HFFc6 (cell line): ENCODE data around the gene UNC5C. TPM values are rescaled to one million over a fixed set of nuclear protein-coding genes. Genes with fewer than 3 reads are reported as not detected.

ENCODE experiments used
- DNase-seq: peaks from one replicate; pipeline ENCODE4 v3.0.0-alpha.2; 2018
- H3K27ac Mint-ChIP-seq: 2 replicates; pipeline ENCODE4 v1.8.0; 2020; ENCODE audit warnings: mild to moderate bottlenecking, mixed read lengths
- H3K27me3 Mint-ChIP-seq: 2 replicates; pipeline ENCODE4 v1.8.0; 2021; ENCODE audit warnings: mild to moderate bottlenecking, moderate library complexity, mixed read lengths; ENCODE audit not compliant: insufficient read depth
- H3K36me3 Mint-ChIP-seq: 2 replicates; pipeline ENCODE4 v1.8.0; 2021; ENCODE audit warnings: low read depth, mixed read lengths
- H3K4me1 Mint-ChIP-seq: 2 replicates; pipeline ENCODE4 v1.8.0; 2020; ENCODE audit warnings: low read depth, mixed read lengths
- H3K4me3 Mint-ChIP-seq: 2 replicates; pipeline ENCODE4 v1.8.0; 2020; ENCODE audit warnings: mild to moderate bottlenecking, moderate library complexity, mixed read lengths
- H3K9me3 Mint-ChIP-seq: 2 replicates; pipeline ENCODE4 v1.8.0; 2020; ENCODE audit warnings: mild to moderate bottlenecking, mixed read lengths
- total RNA-seq, 6 experiments: library from RNA; stranded (reverse); fragmentation: NEBNext Ultra II Directional; extraction: Animal tissue kit (Norgen Biotek cat#: 25700); gene quantifications; 2 replicates in 1 of 6; 3 replicates in 5 of 6; pipeline ENCODE4 v1.2.3, GENCODE V29; 2021
- TF ChIP-seq, protein P1 (sequence below): fragments of 200-600 bp; sonication (generic); IDR thresholded peaks from 2 replicates; pipeline ENCODE4 v1.5.0; 2021; ENCODE audit warnings: antibody characterized with exemption, mild to moderate bottlenecking

UNC5C gene
- total RNA-seq, 6 experiments from 2014 or later: not detected

GRCh38 chr4:95432466-95432865 is 116.3 kb downstream of the UNC5C start:
- Mint-ChIP-seq H3K4me1 (no peaks in the 10 kb centered on the region), H3K9me3 (peaks cover 26% of the 10 kb centered on the region; the same call in 1 of the 2 replicates), H3K4me3 (no peak overlapping the region), H3K36me3 (no peaks in the 10 kb centered on the region; the same call in 1 of the 2 replicates), H3K27ac (no peak overlapping the region), H3K27me3 (no peaks in the 10 kb centered on the region)
- TF ChIP-seq, protein P1, sequence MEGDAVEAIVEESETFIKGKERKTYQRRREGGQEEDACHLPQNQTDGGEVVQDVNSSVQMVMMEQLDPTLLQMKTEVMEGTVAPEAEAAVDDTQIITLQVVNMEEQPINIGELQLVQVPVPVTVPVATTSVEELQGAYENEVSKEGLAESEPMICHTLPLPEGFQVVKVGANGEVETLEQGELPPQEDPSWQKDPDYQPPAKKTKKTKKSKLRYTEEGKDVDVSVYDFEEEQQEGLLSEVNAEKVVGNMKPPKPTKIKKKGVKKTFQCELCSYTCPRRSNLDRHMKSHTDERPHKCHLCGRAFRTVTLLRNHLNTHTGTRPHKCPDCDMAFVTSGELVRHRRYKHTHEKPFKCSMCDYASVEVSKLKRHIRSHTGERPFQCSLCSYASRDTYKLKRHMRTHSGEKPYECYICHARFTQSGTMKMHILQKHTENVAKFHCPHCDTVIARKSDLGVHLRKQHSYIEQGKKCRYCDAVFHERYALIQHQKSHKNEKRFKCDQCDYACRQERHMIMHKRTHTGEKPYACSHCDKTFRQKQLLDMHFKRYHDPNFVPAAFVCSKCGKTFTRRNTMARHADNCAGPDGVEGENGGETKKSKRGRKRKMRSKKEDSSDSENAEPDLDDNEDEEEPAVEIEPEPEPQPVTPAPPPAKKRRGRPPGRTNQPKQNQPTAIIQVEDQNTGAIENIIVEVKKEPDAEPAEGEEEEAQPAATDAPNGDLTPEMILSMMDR: no peak
- no peak for DNase-seq

GRCh38 chr4:95431678-95432077 is 117.1 kb downstream of the UNC5C start:
- Mint-ChIP-seq H3K27me3 (no peaks in the 10 kb centered on the region), H3K36me3 (no peaks in the 10 kb centered on the region; the same call in 1 of the 2 replicates), H3K27ac (no peak overlapping the region), H3K4me1 (no peaks in the 10 kb centered on the region), H3K9me3 (peaks cover 31% of the 10 kb centered on the region; the same call in 1 of the 2 replicates), H3K4me3 (no peak overlapping the region)
- DNase-seq: no peak
- TF ChIP-seq, protein P1: no peak

DNA sequence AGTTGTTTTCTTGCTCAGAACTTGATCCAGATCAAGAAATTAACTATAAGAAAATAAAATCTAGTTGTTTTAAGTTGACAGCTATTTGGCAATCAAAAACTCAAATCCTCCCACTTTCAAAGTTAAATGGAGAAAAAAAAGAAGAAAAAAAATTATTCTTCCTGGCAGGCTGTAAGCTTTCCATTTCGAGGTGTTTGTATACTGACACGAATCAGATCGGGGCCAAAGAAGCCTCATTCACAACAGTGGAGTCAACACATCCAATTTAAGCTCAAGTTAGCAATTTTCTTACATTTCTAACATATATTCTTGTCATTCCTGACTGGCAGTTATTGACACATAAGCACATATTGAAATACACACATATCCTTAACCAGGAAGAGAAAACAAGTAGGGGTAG is 119.4 kb downstream of the UNC5C start:
- no peak overlapping the region for H3K27ac Mint-ChIP-seq
- TF ChIP-seq, protein P1: no peak
- H3K9me3 Mint-ChIP-seq: peaks cover 39% of the 10 kb centered on the region
- DNase-seq: no peak
- H3K36me3 Mint-ChIP-seq: no peaks in the 10 kb centered on the region; the same call in 1 of the 2 replicates
- no peak overlapping the region for H3K4me3 Mint-ChIP-seq
- H3K27me3 Mint-ChIP-seq: no peaks in the 10 kb centered on the region
- H3K4me1 Mint-ChIP-seq: no peaks in the 10 kb centered on the region

GRCh38 chr4:95428291-95429070 is 120.3 kb downstream of the UNC5C start:
- Mint-ChIP-seq H3K4me3 (no peak overlapping the region), H3K36me3 (no peaks in the 10 kb centered on the region; the same call in 1 of the 2 replicates), H3K27ac (no peak overlapping the region)

GRCh38 chr4:95426455-95426854 is 122.3 kb downstream of the UNC5C start:
- TF ChIP-seq, protein P1: no peak
- no peaks in the 10 kb centered on the region for H3K4me1 Mint-ChIP-seq
- H3K4me3 Mint-ChIP-seq: no peak overlapping the region
- DNase-seq: no peak
- no peak overlapping the region for H3K27ac Mint-ChIP-seq
- no peaks in the 10 kb centered on the region; the same call in 1 of the 2 replicates for H3K36me3 Mint-ChIP-seq
- peaks cover 44% of the 10 kb centered on the region for H3K9me3 Mint-ChIP-seq
- no peaks in the 10 kb centered on the region; the same call in 1 of the 2 replicates for H3K27me3 Mint-ChIP-seq

More at GRCh38 chr4:95428291-95429070, 120.3 kb downstream of the UNC5C start:
- DNase-seq: no peak
- no peaks in the 10 kb centered on the region for H3K4me1 Mint-ChIP-seq
- no peaks in the 10 kb centered on the region for H3K27me3 Mint-ChIP-seq
- TF ChIP-seq, protein P1: no peak
- peaks cover 35% of the 10 kb centered on the region for H3K9me3 Mint-ChIP-seq
